Smooth muscle cell (in vitro differentiated cells): Measurements from ENCODE around the gene DNAH14. TPM values are rescaled to one million over a fixed set of nuclear protein-coding genes. Genes with fewer than 3 reads are reported as not detected.

Experiments used
- DNase-seq: peaks from one replicate; lab custom pipeline; 2025; ENCODE audit not compliant: unreplicated experiment; lab: John Stamatoyannopoulos, UW
- H2AFZ ChIP-seq: fragments of 200-600 bp; sonication (generic); 2 replicates; pipeline ENCODE4 v1.6.0; 2016; ENCODE audit warnings: antibody characterized with exemption, low read depth, mild to moderate bottlenecking
- H3F3A ChIP-seq: fragments of 200-600 bp; sonication (generic); 2 replicates; pipeline ENCODE4 v1.6.0; 2017; ENCODE audit warnings: antibody characterized with exemption, low read depth
- H3K27ac ChIP-seq: fragments of 200-600 bp; sonication (generic); 2 replicates; pipeline ENCODE4 v1.5.1; 2016; ENCODE audit warnings: low read depth, mild to moderate bottlenecking
- H3K27me3 ChIP-seq: fragments of 200-600 bp; sonication (generic); 2 replicates; pipeline ENCODE4 v1.6.1; 2016; ENCODE audit warnings: low read depth, mild to moderate bottlenecking
- H3K36me3 ChIP-seq: fragments of 200-600 bp; sonication (generic); 2 replicates; pipeline ENCODE4 v1.5.1; 2016; ENCODE audit warnings: low read depth
- H3K4me1 ChIP-seq: fragments of 200-600 bp; sonication (generic); 2 replicates; pipeline ENCODE4 v1.5.1; 2016; ENCODE audit warnings: low read depth
- H3K4me2 ChIP-seq: fragments of 200-600 bp; sonication (generic); 2 replicates; pipeline ENCODE4 v1.6.0; 2016; ENCODE audit warnings: mild to moderate bottlenecking
- H3K4me3 ChIP-seq: fragments of 200-600 bp; sonication (generic); 2 replicates; pipeline ENCODE4 v1.5.1; 2016; ENCODE audit warnings: mild to moderate bottlenecking
- H3K79me2 ChIP-seq: fragments of 200-600 bp; sonication (generic); 2 replicates; pipeline ENCODE4 v1.6.0; 2016; ENCODE audit warnings: low read depth, mild to moderate bottlenecking
- H3K9ac ChIP-seq: fragments of 200-600 bp; sonication (generic); 2 replicates; pipeline ENCODE4 v1.6.0; 2016; ENCODE audit warnings: low read depth
- H3K9me3 ChIP-seq: fragments of 200-600 bp; sonication (generic); replicated peaks from 2 replicates; pipeline ENCODE4 v1.5.1; 2016; ENCODE audit warnings: low read depth
- H4K20me1 ChIP-seq: fragments of 200-600 bp; sonication (generic); 2 replicates; pipeline ENCODE4 v1.6.0; 2016; ENCODE audit warnings: low read depth
- WGBS: methylation state at CpG from one replicate; pipeline ENCODE4 v1.1.7; 2016; ENCODE audit warnings: low lambda C conversion rate; 5-methylcytosine and 5-hydroxymethylcytosine counted together
- polyA plus RNA-seq: library from polyadenylated mRNA; unstranded; fragments of >200 nt; fragmentation: Nextera tagmentation; extraction: Ambion mirVana; gene quantifications from 2 replicates; pipeline ENCODE4 v1.2.1, GENCODE V29; 2016
- total RNA-seq: library from RNA; depleted of rRNA; stranded (reverse); fragments of >200 nt; gene quantifications from 2 replicates; pipeline ENCODE4 v1.2.3, GENCODE V29; 2014
- TF ChIP-seq, protein P1 (sequence below): fragments of 200-600 bp; sonication (generic); IDR thresholded peaks from 2 replicates; pipeline ENCODE4 v1.5.1; 2017; ENCODE audit warnings: borderline replicate concordance, mild to moderate bottlenecking, antibody characterized with exemption; ENCODE audit not compliant: insufficient read depth, poor library complexity, severe bottlenecking

The DNAH14 gene
- total and polyA plus RNA-seq, 2 experiments from 2014 or later: 9.4 to 44.0 TPM

DNA sequence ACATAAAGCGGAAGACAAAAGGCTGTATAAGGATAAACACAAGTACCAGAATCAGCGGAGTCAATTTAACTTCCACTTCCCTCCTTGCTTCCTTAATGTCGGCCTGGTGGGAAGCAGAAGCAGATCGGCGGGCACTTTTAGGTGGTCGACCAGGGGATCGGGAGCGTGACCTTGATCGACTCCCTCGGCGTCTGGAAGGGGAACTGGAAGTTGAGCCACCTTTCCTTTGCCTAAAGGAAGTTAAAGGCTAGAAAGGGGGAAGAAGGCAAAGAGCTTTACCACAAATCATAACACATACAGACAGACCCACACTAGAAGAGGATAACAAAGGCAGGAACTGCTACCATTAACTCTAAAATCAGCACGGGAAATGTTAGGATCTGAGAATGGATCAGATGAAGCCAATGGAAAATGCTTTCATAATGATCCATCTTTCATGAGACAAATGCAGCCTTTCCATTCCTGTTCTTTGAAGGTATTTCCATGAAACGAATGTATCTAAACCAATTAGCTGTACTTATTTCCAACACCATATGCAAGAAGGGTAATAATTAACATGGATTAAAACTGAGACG, 492.6 kb downstream of the DNAH14 start:
- TF ChIP-seq, protein P1, sequence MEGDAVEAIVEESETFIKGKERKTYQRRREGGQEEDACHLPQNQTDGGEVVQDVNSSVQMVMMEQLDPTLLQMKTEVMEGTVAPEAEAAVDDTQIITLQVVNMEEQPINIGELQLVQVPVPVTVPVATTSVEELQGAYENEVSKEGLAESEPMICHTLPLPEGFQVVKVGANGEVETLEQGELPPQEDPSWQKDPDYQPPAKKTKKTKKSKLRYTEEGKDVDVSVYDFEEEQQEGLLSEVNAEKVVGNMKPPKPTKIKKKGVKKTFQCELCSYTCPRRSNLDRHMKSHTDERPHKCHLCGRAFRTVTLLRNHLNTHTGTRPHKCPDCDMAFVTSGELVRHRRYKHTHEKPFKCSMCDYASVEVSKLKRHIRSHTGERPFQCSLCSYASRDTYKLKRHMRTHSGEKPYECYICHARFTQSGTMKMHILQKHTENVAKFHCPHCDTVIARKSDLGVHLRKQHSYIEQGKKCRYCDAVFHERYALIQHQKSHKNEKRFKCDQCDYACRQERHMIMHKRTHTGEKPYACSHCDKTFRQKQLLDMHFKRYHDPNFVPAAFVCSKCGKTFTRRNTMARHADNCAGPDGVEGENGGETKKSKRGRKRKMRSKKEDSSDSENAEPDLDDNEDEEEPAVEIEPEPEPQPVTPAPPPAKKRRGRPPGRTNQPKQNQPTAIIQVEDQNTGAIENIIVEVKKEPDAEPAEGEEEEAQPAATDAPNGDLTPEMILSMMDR: no peak
- WGBS: 94% methylated on average over 14 of the region's 14 CpGs
- Histone ChIP-seq H3F3A (peaks cover 5% of the 10 kb centered on the region), H3K36me3 (no peaks in the 10 kb centered on the region), H3K9me3 (no peaks in the 10 kb centered on the region), H4K20me1 (peaks cover 97% of the 10 kb centered on the region), H3K4me1 (peaks cover 26% of the 10 kb centered on the region), H3K4me3 (no peak overlapping the region), H3K4me2 (no peak overlapping the region), H2AFZ (no peak overlapping the region), H3K79me2 (peaks cover 66% of the 10 kb centered on the region), H3K9ac (no peak overlapping the region), H3K27me3 (no peaks in the 10 kb centered on the region), H3K27ac (no peak overlapping the region)
- DNase-seq: no peak

DNA sequence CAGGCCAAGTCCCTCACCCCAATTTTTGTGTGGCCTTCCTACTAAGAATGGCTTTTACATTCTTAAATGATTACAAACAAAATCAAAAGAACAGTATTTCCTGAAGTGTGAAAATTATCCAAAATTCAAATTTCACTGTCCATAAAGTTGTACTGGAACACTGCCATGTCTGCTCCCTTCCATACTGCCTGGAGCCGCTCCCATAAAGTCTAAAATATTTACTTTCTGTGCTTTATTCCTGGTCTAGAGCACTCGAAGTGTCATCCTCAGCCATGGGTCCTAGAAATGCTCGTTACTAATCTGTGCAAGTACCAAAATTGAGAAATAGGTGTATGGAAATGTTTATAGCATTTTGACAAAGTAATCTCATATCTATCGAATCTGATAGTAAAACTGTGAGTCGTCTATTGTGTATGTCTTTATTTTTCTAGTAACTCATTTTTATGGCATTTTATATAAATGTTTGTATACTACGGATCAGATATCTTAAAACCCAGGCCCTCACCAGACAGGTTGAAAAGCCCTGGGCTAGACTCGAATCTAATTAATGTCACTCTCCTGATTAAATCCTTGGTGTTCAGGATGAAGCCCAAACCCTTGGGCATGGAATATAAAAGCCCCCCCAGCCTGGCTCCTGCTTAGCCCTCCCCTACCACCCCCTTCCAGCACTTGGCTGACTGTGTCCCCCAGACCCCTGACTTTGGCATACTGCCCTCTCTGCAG, 493.5 kb downstream of the DNAH14 start:
- peaks cover 5% of the 10 kb centered on the region for H3F3A ChIP-seq
- no peak overlapping the region for H3K4me3 ChIP-seq
- DNase-seq: no peak
- peaks cover 67% of the 10 kb centered on the region for H3K79me2 ChIP-seq
- H3K36me3 ChIP-seq: no peaks in the 10 kb centered on the region
- H3K9me3 ChIP-seq: no peaks in the 10 kb centered on the region
- H2AFZ ChIP-seq: no peak overlapping the region
- H3K4me2 ChIP-seq: no peak overlapping the region
- no peak overlapping the region for H3K27ac ChIP-seq
- H3K4me1 ChIP-seq: peaks cover 26% of the 10 kb centered on the region
- no peak overlapping the region for H3K9ac ChIP-seq
- 82% methylated on average over 7 of the region's 7 CpGs for WGBS
- TF ChIP-seq, protein P1: no peak
- H4K20me1 ChIP-seq: peaks cover 91% of the 10 kb centered on the region
- H3K27me3 ChIP-seq: no peaks in the 10 kb centered on the region

DNA sequence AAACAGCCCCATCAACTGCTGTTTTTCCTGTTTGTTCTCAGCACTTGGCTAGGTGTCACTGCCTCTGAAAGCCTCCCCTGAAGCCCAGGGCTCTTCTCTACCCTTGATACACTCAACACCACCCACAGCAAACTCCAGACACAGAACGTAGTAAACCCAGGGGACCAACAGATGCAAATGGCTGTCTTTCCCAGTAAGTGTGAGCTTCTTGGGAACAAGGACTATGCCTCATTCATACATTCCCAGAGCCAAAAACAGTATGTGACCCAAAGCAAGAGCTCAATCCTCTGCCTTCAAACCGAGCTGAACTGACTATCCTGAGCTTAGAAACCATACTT, 494.0 kb downstream of the DNAH14 start:
- WGBS: 67% methylated on average over 2 of the region's 2 CpGs
- H3K4me1 ChIP-seq: peaks cover 26% of the 10 kb centered on the region
- H2AFZ ChIP-seq: no peak overlapping the region
- H3K9me3 ChIP-seq: no peaks in the 10 kb centered on the region
- no peak overlapping the region for H3K4me2 ChIP-seq
- peaks cover 5% of the 10 kb centered on the region for H3F3A ChIP-seq
- H3K27me3 ChIP-seq: no peaks in the 10 kb centered on the region
- H3K9ac ChIP-seq: no peak overlapping the region
- peaks cover 67% of the 10 kb centered on the region for H3K79me2 ChIP-seq
- DNase-seq: no peak
- H3K27ac ChIP-seq: no peak overlapping the region
- TF ChIP-seq, protein P1: no peak
- no peaks in the 10 kb centered on the region for H3K36me3 ChIP-seq
- H4K20me1 ChIP-seq: peaks cover 88% of the 10 kb centered on the region
- H3K4me3 ChIP-seq: no peak overlapping the region
